ENCODE results near the gene GRIN2A.

- TF ChIP-seq CTCF (IDR thresholded peaks at IDR 0.05) (no peak), POLR2A (IDR thresholded peaks at IDR 0.05) (no peak)
Observed at GRCh38 chr16:10191096-10191495, 8.9 kb upstream of the GRIN2A start.

Data from adrenal gland (tissue), 5 donors.